HepG2 (cell line): ENCODE measurements around the gene ROMO1. TPM values are rescaled to one million over a fixed set of nuclear protein-coding genes. Genes with fewer than 3 reads are reported as not detected.
A peak's percentile ranks its signal among the peaks of the same experiment; 100 is the strongest.

Source experiments
- ARID3A ChIP-seq: IDR thresholded peaks from 2 replicates; pipeline ENCODE4 v1.6.1; 2012; ENCODE audit warnings: low read depth, low read length, improper control_type of control experiment
- ASH2L ChIP-seq: fragments of 300-600, 200-600 bp; sonication (generic); IDR thresholded peaks from 2 replicates; pipeline ENCODE4 v1.7.0; 2017; ENCODE audit warnings: low read depth, mild to moderate bottlenecking, moderate library complexity, mixed read lengths, low read length; ENCODE audit not compliant: insufficient read length
- E2F2 ChIP-seq: sonication (generic); formaldehyde crosslinking; IDR thresholded peaks from 2 replicates; pipeline ENCODE4 v1.4.0; 2020; ENCODE audit warnings: missing genetic modification reagents, borderline replicate concordance
- HINFP ChIP-seq: sonication (generic); formaldehyde crosslinking; IDR thresholded peaks from 2 replicates; pipeline ENCODE4 v1.4.0; 2020; ENCODE audit warnings: low read depth, mild to moderate bottlenecking, missing genetic modification reagents
- HNRNPL ChIP-seq: fragments of 200-400 bp; formaldehyde crosslinking; IDR thresholded peaks from 2 replicates; pipeline ENCODE4 v1.6.1; 2017; ENCODE audit warnings: mild to moderate bottlenecking, low read depth, low read length
- KDM2A ChIP-seq: sonication (generic); formaldehyde crosslinking; IDR thresholded peaks from 2 replicates; pipeline ENCODE4 v1.4.0; 2020; ENCODE audit warnings: low read depth, missing genetic modification reagents, borderline replicate concordance
- MED8 ChIP-seq: sonication (generic); formaldehyde crosslinking; IDR thresholded peaks from 2 replicates; pipeline ENCODE4 v1.8.1; 2023; ENCODE audit warnings: mild to moderate bottlenecking, missing genetic modification reagents; ENCODE audit not compliant: insufficient replicate concordance
- MIXL1 ChIP-seq: IDR thresholded peaks from 2 replicates; pipeline ENCODE4 v1.6.1; 2016
- NKX3-1 ChIP-seq: sonication (generic); formaldehyde crosslinking; IDR thresholded peaks from 2 replicates; pipeline ENCODE4 v1.5.0; 2020; ENCODE audit warnings: missing genetic modification reagents
- NR3C1 ChIP-seq: sonication (generic); formaldehyde crosslinking; IDR thresholded peaks from 2 replicates; pipeline ENCODE4 v1.4.0; 2020; ENCODE audit warnings: missing genetic modification reagents
- RBFOX2 ChIP-seq: fragments of 200-400 bp; formaldehyde crosslinking; IDR thresholded peaks from 2 replicates; pipeline ENCODE4 v1.6.1; 2017; ENCODE audit warnings: low read depth, mild to moderate bottlenecking, low read length
- SMARCC2 ChIP-seq: fragments of 450-650 bp; IDR thresholded peaks from 2 replicates; pipeline ENCODE4 v1.6.1; 2017; ENCODE audit warnings: antibody characterized with exemption, mild to moderate bottlenecking
- THRA ChIP-seq: sonication (generic); formaldehyde crosslinking; IDR thresholded peaks from 2 replicates; pipeline ENCODE4 v1.4.0; 2020; ENCODE audit warnings: missing genetic modification reagents, borderline replicate concordance
- ZFP1 ChIP-seq: IDR thresholded peaks from 2 replicates; pipeline ENCODE4 v1.6.1; 2016
- ZNF12 ChIP-seq: sonication (generic); formaldehyde crosslinking; IDR thresholded peaks from 2 replicates; pipeline ENCODE4 v1.5.0; 2020; ENCODE audit warnings: missing genetic modification reagents
- ZNF232 ChIP-seq: sonication (generic); formaldehyde crosslinking; IDR thresholded peaks from 2 replicates; pipeline ENCODE4 v1.4.0; 2020; ENCODE audit warnings: missing genetic modification reagents, borderline replicate concordance
- ZNF234 ChIP-seq: sonication (generic); formaldehyde crosslinking; conservative IDR thresholded peaks from 2 replicates; pipeline ENCODE4 v1.5.1; 2020; ENCODE audit warnings: mild to moderate bottlenecking, missing genetic modification reagents
- ZNF550 ChIP-seq: sonication (generic); formaldehyde crosslinking; IDR thresholded peaks from 2 replicates; pipeline ENCODE4 v1.4.0; 2020; ENCODE audit warnings: mild to moderate bottlenecking, missing genetic modification reagents, borderline replicate concordance
- ZNF562 ChIP-seq: sonication (generic); formaldehyde crosslinking; IDR thresholded peaks from 2 replicates; pipeline ENCODE4 v1.8.0; 2022; ENCODE audit warnings: missing genetic modification reagents, borderline replicate concordance
- ZNF780A ChIP-seq: sonication (generic); formaldehyde crosslinking; IDR thresholded peaks from 2 replicates; pipeline ENCODE4 v1.8.0; 2022; ENCODE audit warnings: mild to moderate bottlenecking, missing genetic modification reagents, moderate library complexity
- polyA plus RNA-seq, 8 experiments: library from polyadenylated mRNA; depleted of rRNA in 3 of 8; stranded (reverse) in 7 of 8; unstranded in 1 of 8; fragments of >200 nt; fragmentation: Illumina TruSeq in 4 of 8; extraction: Trizol in 4 of 8; gene quantifications; 2 replicates each; pipeline versions ENCODE4 v1.2.1 to v1.2.3, GENCODE V29; 2011 to 2016; ENCODE audit warnings: low read depth in 4 of 8, missing spikeins in 1 of 8, mixed read lengths in 1 of 8; ENCODE audit not compliant: insufficient read depth in 1 of 8
- total RNA-seq, 5 experiments: library from RNA; depleted of rRNA; stranded (reverse); fragments of >200 nt; fragmentation: Illumina TruSeq; extraction: Trizol; gene quantifications; 2 replicates each; pipeline ENCODE4 v1.2.3, GENCODE V29; 2016; ENCODE audit warnings: low read depth in 1 of 5
- TF ChIP-seq, protein P1 (sequence below): sonication (generic); formaldehyde crosslinking; IDR thresholded peaks from 2 replicates; pipeline ENCODE4 v1.4.0; 2020; ENCODE audit warnings: mild to moderate bottlenecking, low read depth, missing genetic modification reagents
- TF ChIP-seq, protein P2 (sequence below): fragments of 450-650 bp; IDR thresholded peaks from 2 replicates; pipeline ENCODE4 v1.6.1; 2016

The ROMO1 gene
- total and polyA plus RNA-seq, 2 of the 13 experiments (the other 11 are each of a cell fraction or from before 2014, with no cell fraction given) = 636 to 755 TPM

- TF ChIP-seq HINFP (CRISPR knock-in tag) = no peak
- peak; percentile 28; the same call in 1 of the 2 replicates for TF ChIP-seq ZNF232 (CRISPR knock-in tag)
- TF ChIP-seq KDM2A (CRISPR knock-in tag) = 0 out of 2 replicates have a peak, but pooled peaks have one; percentile 10
- TF ChIP-seq RBFOX2 = peak; percentile 38; the same call in 1 of the 2 replicates
- no peak for TF ChIP-seq ARID3A
- TF ChIP-seq ZNF12 (CRISPR knock-in tag) = no peak
- no peak for TF ChIP-seq ZFP1 (CRISPR knock-in tag)
- TF ChIP-seq, protein P1, sequence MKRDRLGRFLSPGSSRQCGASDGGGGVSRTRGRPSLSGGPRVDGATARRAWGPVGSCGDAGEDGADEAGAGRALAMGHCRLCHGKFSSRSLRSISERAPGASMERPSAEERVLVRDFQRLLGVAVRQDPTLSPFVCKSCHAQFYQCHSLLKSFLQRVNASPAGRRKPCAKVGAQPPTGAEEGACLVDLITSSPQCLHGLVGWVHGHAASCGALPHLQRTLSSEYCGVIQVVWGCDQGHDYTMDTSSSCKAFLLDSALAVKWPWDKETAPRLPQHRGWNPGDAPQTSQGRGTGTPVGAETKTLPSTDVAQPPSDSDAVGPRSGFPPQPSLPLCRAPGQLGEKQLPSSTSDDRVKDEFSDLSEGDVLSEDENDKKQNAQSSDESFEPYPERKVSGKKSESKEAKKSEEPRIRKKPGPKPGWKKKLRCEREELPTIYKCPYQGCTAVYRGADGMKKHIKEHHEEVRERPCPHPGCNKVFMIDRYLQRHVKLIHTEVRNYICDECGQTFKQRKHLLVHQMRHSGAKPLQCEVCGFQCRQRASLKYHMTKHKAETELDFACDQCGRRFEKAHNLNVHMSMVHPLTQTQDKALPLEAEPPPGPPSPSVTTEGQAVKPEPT (CRISPR knock-in tag) = no peak
- no peak for TF ChIP-seq ZNF562 (CRISPR knock-in tag)
- TF ChIP-seq MIXL1 (CRISPR knock-in tag) = no peak
- no peak for TF ChIP-seq HNRNPL
- TF ChIP-seq, protein P2, sequence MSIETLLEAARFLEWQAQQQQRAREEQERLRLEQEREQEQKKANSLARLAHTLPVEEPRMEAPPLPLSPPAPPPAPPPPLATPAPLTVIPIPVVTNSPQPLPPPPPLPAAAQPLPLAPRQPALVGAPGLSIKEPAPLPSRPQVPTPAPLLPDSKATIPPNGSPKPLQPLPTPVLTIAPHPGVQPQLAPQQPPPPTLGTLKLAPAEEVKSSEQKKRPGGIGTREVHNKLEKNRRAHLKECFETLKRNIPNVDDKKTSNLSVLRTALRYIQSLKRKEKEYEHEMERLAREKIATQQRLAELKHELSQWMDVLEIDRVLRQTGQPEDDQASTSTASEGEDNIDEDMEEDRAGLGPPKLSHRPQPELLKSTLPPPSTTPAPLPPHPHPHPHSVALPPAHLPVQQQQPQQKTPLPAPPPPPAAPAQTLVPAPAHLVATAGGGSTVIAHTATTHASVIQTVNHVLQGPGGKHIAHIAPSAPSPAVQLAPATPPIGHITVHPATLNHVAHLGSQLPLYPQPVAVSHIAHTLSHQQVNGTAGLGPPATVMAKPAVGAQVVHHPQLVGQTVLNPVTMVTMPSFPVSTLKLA = no peak
- TF ChIP-seq ZNF234 (CRISPR knock-in tag) = no peak
- no peak for TF ChIP-seq SMARCC2
- TF ChIP-seq NR3C1 = no peak
- TF ChIP-seq THRA = no peak
- TF ChIP-seq ASH2L = no peak
- no peak for TF ChIP-seq ZNF780A (CRISPR knock-in tag)
- TF ChIP-seq E2F2 (CRISPR knock-in tag) = 0 out of 2 replicates have a peak, but pooled peaks have one; percentile 15
- no peak for TF ChIP-seq ZNF550 (CRISPR knock-in tag)
- no peak for TF ChIP-seq MED8 (CRISPR knock-in tag)
- no peak for TF ChIP-seq NKX3-1 (CRISPR knock-in tag)
Measured at GRCh38 chr20:35719717-35720116, 20.5 kb downstream of the ROMO1 start (continued).
